Fibroblast of pulmonary artery (primary cell): ENCODE measurements around the gene HMG20B.

Experiments
- DNase-seq: peaks from one replicate; pipeline ENCODE4 v3.0.0-alpha.2; 2010; ENCODE audit warnings: low read depth
- H3K4me3 ChIP-seq: replicated peaks from 2 replicates; pipeline ENCODE4 v1.5.1; 2011; ENCODE audit warnings: low read depth, mild to moderate bottlenecking, control low read depth, low read length, moderate library complexity
- TF ChIP-seq, protein P1 (sequence below): IDR thresholded peaks from 2 replicates; pipeline ENCODE4 v1.5.1; 2011; ENCODE audit warnings: mild to moderate bottlenecking, control low read depth, low read length, inconsistent platforms; ENCODE audit errors: missing control alignments

HMG20B gene

DNA sequence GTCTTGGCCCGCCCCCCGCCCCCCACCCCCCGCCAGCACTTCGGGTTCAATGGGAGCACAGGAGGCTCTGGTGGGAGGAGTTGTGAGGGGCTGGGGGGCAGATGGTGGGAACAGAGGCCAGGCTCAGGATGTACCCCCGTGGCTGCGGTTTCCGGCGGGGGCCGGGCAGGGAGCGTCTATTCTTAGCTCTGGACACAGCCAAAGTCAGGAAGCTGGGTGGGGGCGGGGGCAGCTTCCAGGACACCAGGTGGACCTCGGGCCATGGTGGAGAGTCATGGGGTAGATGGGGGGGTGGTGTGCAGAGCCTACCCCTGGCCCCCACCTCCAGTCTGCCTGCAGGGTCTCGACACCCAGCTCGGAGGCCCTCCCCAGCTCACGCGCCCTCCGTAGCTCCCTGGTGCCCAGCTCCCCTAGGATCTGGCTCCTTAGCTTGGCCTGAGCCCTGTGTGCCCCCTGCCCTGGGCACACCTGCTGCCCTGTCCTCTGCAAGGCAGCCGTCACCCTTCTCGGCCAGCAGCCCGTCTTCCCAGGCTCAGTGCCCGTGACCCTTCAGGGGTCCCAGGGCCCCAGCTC lies 36.1 kb downstream of the HMG20B start:
- TF ChIP-seq, protein P1, sequence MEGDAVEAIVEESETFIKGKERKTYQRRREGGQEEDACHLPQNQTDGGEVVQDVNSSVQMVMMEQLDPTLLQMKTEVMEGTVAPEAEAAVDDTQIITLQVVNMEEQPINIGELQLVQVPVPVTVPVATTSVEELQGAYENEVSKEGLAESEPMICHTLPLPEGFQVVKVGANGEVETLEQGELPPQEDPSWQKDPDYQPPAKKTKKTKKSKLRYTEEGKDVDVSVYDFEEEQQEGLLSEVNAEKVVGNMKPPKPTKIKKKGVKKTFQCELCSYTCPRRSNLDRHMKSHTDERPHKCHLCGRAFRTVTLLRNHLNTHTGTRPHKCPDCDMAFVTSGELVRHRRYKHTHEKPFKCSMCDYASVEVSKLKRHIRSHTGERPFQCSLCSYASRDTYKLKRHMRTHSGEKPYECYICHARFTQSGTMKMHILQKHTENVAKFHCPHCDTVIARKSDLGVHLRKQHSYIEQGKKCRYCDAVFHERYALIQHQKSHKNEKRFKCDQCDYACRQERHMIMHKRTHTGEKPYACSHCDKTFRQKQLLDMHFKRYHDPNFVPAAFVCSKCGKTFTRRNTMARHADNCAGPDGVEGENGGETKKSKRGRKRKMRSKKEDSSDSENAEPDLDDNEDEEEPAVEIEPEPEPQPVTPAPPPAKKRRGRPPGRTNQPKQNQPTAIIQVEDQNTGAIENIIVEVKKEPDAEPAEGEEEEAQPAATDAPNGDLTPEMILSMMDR, result no peak
- DNase-seq, result no peak
- H3K4me3 ChIP-seq, result no peak overlapping the region

DNA sequence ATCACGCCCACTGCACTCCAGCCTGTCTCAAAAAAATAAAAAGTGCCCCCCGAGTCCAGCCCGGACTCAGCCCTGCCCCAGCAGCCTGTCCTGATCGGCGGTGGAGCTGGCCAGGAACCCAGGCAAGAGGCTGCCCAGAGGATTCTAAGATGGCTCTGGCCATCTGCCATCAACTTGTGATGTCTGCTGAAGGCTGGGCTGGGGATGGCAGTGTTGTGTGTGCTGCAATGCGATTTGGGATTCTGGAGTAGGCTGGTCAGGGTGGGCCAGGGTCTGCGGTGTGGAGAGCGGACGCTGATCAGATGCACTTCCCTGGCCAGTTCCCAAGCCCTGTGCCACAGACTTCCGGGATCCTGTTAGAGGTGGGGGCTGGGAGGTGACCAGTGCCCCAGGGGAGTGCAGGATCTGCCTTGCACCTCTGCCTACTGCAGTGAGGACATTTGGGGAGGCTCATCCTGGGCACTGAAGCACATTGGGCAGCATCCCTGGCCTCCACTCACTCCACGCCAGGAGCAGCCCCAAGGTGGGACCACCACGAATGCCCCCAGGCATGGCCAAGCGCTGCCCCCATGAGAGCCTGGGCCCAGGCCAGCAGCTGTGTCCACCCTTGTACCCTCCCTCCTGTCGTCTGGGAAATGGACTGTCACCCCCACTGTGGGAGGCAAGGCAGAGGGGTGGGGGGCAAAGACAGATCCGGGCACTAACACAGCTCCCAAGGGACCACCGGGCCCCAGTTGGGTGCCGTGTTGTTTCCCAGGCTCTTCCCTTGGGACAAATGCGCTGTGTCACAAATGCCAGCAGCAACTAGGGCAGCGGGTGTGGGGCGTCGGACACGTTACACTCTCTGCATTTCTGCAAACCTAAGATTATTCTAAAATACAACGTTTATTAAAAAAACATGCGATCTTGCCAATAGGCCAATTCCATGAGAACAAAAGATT lies 37.3 kb downstream of the HMG20B start:
- TF ChIP-seq, protein P1, result no peak
- no peak overlapping the region for H3K4me3 ChIP-seq
- DNase-seq, result no peak

DNA sequence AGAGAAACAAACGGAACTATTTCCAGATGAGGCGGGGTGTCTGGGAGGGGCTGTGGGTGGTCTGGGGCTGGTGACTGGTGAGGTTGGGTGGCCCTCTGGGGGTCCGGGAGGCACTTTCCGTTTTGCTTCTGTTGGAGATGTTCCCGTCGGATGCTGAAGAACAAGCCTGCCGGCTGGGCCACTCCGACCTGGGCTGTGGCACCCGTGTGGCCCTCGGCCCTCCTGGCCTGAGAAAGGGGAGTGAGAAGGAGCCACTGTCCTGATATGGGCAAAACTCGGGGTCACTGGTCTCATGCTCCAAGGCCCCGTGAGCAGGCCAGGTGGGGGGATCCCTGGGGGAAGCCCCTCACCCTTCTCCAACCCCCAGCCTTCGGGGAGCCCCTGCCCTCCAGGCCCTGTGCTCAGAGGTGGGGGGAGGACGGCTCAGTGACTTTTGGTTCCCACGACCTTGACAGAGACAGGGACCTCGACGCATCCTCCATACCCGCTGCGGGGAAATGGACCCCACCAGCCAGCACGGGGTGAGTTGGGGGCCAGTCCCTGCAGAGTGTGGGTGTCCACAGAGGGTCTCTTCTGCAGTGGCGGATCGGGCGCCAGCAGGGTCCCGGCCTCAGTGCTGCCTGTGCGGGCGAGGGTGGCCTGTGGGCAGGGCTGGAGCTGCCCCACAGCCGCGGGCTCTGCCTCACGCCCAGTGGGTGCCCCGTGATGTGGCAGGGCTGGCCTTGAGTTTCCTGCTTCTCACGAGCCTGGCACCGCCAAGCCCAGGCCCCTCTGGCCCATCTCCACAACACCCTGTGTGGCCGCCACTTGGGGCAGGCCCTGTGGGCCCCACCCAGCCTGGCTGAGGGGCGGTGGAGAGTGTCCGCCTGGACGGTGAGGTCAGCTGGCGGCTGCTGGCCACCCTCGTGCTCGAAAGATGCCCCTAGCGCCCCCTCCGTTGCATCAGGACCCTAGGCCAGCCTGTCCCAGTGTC lies 38.3 kb downstream of the HMG20B start:
- no peak for DNase-seq
- TF ChIP-seq, protein P1, result no peak
- H3K4me3 ChIP-seq, result no peak overlapping the region

DNA sequence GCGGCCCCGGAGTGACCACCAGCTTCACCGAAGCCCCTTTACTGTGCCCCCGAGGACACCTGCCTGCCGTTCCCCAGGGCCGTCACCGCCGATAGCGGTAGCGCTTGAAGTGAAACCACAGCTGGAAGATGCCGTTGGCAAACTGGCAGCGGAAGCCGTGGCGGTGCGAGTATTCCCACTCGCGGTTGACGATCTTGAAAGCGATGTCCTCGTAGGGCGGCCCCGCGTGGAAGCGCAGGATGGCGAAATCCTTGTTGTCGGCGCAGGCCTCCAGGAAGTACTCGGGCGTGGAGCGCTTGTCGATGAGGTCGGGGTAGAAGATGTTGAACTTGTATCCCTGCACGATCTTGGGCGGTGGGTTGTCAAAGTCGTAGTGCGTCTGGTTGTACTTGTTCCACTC lies 39.1 kb downstream of the HMG20B start:
- TF ChIP-seq, protein P1, result no peak
- DNase-seq, result no peak
- H3K4me3 ChIP-seq, result no peak overlapping the region

DNA sequence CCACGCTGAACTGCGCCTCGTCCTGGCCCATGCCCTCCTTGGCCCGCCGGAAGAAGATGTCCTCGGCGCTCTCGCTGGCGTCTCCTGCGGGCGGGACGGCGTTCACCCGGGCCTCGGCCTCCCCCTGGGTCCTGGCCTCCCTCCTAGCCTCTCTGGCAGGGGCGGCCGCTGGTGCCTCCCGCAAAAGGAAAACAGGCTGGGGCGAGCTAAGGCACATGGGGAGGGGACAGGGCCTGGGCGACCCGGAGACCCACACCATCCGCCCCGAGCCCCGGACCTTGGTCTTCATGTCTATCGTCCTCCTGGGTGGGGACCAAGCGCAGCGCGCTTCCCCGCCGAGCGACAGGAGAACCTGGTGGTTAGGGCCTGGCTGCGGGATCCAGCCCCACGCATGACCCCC lies 39.6 kb downstream of the HMG20B start:
- TF ChIP-seq, protein P1, result no peak
- DNase-seq, result no peak

DNA sequence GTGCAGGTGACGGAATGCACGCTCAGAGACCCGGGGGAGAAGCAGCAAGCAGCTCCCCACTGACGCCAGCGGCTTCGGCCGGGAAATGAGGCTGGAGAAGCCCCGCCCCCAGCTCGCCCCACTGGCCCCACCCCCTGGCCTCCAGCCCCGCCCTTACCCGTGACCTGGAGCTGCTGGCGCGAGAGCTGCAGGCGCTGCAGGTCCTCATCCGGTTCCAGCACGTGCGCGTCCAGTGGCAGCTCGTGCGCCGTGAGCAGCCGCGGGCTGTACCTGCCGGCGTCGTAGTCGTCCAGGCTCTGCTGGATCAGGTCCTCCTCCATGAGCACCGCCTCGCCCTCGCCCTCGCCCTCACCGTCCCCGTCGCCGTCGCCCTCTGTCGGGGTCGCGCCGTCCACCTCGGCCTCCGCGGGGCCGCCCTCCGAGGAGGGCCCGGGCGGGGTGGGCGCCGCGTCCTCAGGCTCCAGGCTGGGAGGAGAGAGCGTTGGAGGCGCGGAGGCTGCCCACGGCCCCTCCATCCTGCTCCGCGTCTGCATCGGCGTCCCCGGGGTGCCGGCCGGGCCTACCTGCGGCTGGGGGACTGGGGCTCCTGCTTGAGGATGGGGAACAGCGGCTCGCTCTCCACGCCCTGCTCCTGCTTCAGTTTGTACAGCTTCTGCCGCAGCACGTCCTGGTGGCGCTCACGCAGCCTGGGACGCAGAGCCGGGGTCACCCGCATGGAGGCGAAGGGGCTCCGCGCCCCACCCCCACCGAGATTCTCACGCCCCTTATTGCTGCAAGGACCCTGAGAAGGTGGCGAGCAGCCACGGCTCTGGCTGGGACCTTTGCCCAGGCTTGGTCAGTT lies 40.4 kb downstream of the HMG20B start:
- TF ChIP-seq, protein P1, result no peak
- no peak overlapping the region for H3K4me3 ChIP-seq
- DNase-seq, result no peak

More for the DNA sequence above, 39.6 kb downstream of the HMG20B start:
- no peak overlapping the region for H3K4me3 ChIP-seq
